B cell (primary cell): ENCODE measurements around the gene MLKL.

Experiments used
- CTCF ChIP-seq: fragments of 200-600 bp; IDR thresholded peaks from one replicate; pipeline ENCODE4 v1.8.0; 2022; ENCODE audit warnings: antibody characterized with exemption, mild to moderate bottlenecking
- EZH2 ChIP-seq: IDR thresholded peaks from 2 replicates; pipeline ENCODE4 v1.6.1; 2012; ENCODE audit warnings: borderline replicate concordance, low read depth, mild to moderate bottlenecking, moderate library complexity, low read length; ENCODE audit not compliant: insufficient read depth, poor library complexity, severe bottlenecking

GRCh38 chr16:74713325-74713724, 12.7 kb upstream of the MLKL start:
- TF ChIP-seq CTCF (no peak), EZH2 (no peak)
